Activated effector memory CD4-positive, alpha-beta T cell treated with anti-CD3 and anti-CD28 coated beads, Interleukin-2, amount 50 U/mL, for 16 hours (primary cell): ENCODE results near the gene RPL10L.

Experiments
- DNase-seq: peaks from one replicate; pipeline ENCODE4 v3.0.0-alpha.2; 2020

RPL10L gene

GRCh38 chr14:46651526-46652144, at the start of gene RPL10L:
RPL10L (minus strand) TSS chr14:46651781; CDS start chr14:46651736, 45 bp downstream.
- no peak for DNase-seq

GRCh38 chr14:46691819-46692218, 40.2 kb upstream of the RPL10L start:
- DNase-seq: no peak

GRCh38 chr14:46686652-46687051, 35.1 kb upstream of the RPL10L start:
- DNase-seq: no peak

GRCh38 chr14:46672128-46672527, 20.5 kb upstream of the RPL10L start:
- DNase-seq: no peak

GRCh38 chr14:46663382-46663781, 11.8 kb upstream of the RPL10L start:
- DNase-seq: no peak

- no peak for DNase-seq
Observed at GRCh38 chr14:46661728-46662127, 10.1 kb upstream of the RPL10L start.

GRCh38 chr14:46653031-46653755, 1.6 kb upstream of the RPL10L start:
- DNase-seq: no peak

GRCh38 chr14:46646796-46647195, 4.8 kb downstream of the RPL10L start:
- no peak for DNase-seq

GRCh38 chr14:46626876-46627275, 24.7 kb downstream of the RPL10L start:
- no peak for DNase-seq
